Head of caudate nucleus (tissue), 42 donors: ENCODE data around the gene ELOB.

Experiments
- DNase-seq, 42 donors: peaks; one replicate each; pipeline versions ENCODE4 v3.0.0 to v3.0.0-alpha.2; 2020 to 2021; ENCODE audit warnings: mixed read lengths in 7 of 42
- intact Hi-C: fragments of 100-400 bp; cut with DNase I; formaldehyde crosslinking; loops from one replicate; pipeline ENCODE4 v1.15.0; 2022

Gene ELOB

DNA sequence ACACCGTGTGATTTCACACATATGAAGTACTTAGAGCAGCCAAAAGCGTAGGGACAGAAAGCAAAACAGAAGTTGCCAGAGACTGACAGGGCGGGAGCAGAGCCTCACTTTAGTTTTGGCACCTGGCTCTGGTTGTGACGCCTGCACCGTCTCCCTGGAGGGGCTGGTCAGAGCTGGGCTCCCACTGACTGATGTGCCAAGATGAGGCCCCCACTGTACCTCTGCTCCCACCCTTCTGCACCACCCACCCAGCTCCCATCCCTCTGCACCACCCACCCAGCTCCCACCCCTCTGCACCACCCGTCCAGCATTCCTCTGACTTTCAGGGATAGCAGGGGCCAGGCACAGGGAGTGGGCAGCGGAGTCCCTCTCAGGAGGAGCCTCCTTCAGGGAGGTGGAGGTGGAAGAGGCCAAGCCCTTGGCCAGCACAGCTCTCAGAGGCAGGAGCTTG, 36.7 kb upstream of the ELOB start:
- intact Hi-C loops = no loop called here
- DNase-seq = peak in 1 of 42 donors; percentile 16

DNA sequence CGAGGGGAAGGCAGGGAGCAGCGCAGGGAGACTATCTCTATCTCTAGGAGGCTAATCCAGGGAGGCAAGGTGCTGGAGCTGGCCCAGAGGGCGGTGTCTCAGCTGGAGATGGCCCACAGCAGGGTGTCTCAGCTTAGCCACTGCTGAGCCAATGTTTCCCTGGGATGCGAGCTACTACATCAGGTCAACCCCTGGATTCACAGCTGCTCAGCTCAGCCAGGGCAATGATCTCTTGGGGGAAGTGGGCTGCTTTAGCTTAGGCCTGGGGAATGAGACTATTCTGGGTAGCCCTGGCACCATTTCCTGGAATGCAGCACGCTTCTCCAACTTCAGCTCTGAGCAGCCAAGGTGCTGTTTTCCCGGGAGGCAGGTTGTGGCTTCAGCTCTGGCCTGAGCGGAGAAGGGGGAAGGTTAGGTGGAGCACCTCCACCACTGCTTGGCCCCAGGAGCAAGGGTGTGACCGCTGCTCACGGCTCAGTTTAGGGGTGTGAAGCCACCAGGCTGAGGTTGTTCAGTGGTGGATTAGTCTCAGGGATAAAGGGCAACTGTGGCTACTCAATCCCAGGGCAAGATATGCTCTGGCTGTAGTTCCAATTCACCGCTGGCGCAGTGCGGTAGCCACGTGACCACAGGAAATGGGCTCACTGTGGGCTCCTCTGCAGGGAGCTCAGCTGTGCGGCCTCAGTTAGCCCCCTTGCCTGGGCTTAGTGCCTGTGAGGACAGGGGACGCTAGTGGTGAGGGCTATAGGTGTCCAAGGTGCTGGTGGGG, 34.8 kb upstream of the ELOB start:
- DNase-seq = no peak

DNA sequence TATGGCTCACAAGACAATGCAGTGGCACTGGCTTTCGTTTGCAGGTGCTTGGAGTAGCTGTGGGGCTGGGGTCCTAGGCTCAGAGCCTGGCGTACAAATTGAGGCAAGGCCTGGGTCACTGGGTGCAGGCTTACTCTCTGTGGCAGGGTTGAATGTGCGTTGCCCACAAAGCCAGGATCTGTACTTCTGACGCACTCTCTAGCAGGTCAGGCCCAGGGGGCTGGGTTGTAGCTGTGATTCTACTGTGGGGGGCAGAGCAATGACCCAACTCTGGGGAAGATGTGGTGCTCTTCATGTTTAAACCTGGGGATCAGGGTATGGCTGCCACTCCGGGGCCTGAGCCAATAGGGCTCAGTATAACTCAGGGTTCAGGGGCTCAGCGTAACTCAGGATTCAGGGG, 33.6 kb upstream of the ELOB start:
- intact Hi-C loops = no loop called here
- DNase-seq = no peak

More for the DNA sequence above, 34.8 kb upstream of the ELOB start:
- intact Hi-C loops = no loop called here

DNA sequence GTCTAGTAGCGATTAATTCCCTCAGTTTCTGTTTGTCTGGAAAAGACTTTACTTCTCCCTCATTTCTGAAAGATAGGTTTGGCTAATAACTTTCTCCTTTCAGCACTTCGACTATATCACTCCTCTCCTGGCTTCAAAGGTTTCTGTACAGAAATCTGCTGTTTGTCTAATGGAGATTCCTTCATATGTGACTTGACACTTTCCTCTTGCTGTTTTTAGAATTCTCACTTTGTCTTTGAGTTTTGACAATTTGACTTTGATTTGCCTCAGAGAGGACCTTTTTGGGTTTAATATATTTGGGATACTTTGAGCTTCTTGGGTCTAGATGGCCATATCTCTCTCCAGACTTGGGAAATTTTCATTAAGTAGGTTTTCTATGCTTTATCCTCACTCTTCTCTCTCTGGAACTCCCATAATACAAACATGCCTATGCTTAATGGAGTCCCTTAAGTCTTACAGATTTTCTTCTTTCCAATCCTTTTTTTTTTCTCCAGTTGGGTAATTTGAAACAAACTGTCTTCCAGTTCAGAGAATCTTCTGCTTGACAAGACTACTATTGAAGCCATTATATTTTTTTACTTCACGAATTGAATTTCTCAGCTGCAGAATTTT, 32.2 kb upstream of the ELOB start:
- DNase-seq = no peak
- intact Hi-C loops = no loop called here

DNA sequence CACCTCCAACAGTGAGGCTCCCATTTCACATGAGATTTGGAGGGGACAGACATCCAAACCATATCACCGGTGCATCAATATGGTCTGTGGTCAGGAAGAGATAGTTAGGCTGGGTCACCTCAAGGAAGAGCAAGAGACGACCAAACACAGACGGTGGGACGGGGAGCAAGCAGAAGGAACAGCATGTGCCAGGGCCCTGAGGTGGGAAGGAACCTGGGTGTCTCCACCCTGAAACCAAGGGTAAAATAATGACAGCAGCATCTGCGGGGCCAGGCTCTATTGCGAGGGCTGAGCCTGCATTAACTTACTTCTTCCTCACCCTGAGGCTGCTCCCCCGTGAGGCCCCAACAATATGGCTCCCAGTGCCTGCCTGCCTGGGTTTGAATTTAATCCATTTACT, 31.1 kb upstream of the ELOB start:
- intact Hi-C loops = no loop called here
- no peak for DNase-seq

DNA sequence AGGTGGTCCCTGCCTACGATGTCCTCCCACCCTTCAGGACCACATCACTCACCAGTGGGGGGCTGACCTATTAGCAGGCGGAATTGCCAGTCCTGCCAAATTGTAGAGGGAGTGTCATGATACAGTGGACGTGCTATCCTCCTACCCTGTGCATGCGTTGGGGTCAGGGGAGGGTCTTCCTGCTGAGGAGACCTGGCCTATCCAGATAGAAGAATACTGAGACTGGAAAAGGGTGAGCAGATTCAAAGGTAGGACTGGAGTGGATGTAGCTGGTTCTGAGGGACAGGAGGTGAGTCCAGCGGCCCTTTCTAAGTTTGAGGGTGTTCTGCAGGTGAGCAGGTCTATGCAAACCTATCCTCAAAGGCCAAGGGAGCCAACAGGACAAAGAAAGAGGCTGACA, 29.2 kb upstream of the ELOB start:
- intact Hi-C loops = no loop called here
- DNase-seq = no peak

DNA sequence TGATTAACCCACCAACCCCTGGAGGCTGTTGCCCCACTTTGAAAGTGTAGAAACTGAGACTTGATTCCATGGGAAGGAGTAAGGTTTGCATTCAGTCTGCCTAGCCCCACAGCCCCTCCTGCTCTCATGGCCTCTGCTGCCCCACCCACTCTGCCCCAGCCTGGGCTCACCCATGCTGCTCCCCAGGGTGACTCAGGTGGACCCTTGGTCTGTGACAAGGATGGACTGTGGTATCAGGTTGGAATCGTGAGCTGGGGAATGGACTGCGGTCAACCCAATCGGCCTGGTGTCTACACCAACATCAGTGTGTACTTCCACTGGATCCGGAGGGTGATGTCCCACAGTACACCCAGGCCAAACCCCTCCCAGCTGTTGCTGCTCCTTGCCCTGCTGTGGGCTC, 27.6 kb upstream of the ELOB start:
- DNase-seq = no peak
- intact Hi-C loops = no loop called here

DNA sequence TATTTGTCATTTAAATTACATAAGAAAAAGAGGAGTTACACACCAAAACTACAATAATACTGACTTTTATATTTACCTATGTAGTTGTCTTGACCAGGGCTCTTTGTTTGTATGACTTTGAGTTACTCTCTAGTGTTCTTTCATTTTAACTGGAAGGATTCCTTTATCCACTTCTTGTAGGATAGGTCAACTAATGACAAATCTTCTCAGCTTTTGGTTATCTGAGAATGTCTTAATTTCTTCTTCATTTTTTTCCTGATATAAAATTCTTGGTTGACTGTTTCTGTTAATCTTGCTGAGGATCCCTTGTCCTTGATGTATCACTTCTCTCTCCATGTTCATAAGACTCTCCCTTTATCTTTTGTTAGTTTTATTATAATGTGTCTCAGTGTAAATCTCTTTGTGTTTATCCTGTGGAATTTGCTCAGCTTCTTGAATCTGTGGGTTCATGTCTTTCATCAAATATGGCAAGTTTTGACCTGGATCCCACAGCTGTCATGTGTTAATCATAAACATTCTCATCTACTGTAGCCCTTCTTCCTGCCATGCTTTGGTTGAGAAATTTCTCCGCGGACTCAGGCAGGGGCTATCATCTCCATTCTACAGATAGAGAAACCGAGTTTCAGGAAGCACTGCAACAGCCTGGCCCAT, 26.6 kb upstream of the ELOB start:
- DNase-seq = no peak
- intact Hi-C loops = no loop called here

DNA sequence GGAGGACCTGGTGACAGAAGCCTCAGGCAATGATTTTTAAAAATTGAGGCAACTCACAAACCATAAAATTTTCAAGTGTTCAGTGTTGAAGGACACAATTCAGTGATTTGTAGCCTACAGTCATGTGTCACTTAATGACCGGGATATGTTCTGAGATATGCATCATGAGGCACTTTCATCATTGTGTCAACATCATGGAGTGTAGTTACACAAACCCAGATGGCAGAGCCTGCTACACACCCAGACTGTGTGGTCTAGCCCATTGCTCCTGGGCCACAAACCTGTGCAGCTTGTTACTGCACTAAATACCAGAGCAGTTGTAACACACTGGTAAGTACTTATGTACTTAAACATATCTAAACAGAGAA, 22.8 kb upstream of the ELOB start:
- no peak for DNase-seq
- intact Hi-C loops = no loop called here

DNA sequence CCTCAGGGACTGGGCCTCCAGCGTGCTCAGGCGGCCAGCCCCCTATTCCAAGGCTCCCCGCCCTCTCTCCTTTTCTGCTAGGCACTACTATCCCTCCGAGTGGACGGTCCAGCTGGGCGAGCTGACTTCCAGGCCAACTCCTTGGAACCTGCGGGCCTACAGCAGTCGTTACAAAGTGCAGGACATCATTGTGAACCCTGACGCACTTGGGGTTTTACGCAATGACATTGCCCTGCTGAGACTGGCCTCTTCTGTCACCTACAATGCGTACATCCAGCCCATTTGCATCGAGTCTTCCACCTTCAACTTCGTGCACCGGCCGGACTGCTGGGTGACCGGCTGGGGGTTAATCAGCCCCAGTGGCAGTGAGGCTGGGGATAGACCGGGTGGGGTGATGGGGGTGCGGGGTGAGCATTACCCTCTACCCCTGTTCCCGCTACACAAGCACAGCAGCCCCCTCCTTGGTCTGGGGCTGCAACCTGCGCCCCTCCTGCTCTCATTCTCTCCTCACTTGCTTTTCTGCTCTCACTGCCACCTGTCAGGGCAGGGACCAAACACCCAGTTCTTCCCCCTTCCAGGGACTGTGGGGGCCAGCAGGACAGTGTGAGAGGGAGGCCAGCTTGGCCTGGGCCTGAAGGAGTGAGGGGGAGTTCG, 22.3 kb upstream of the ELOB start:
- intact Hi-C loops = no loop called here
- no peak for DNase-seq

DNA sequence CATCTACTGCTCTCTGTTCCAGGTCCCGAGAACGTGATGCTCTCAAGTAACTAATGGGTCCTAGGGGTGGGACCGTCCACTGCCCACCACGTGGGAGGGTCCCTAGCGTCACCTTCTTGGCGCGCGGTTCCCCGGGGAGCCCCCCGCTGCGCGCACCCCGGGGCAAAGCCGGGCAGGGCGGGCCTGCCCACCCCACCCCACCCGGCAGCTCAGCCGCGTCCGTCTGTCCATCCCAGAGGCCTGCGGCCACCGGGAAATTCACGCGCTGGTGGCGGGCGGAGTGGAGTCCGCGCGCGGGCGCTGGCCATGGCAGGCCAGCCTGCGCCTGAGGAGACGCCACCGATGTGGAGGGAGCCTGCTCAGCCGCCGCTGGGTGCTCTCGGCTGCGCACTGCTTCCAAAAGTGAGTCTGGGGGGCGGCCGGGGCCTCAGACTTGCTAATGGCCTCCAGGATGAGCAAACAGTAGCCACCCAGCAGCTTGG, 21.7 kb upstream of the ELOB start:
- no peak for DNase-seq
- intact Hi-C loops = no loop called here

DNA sequence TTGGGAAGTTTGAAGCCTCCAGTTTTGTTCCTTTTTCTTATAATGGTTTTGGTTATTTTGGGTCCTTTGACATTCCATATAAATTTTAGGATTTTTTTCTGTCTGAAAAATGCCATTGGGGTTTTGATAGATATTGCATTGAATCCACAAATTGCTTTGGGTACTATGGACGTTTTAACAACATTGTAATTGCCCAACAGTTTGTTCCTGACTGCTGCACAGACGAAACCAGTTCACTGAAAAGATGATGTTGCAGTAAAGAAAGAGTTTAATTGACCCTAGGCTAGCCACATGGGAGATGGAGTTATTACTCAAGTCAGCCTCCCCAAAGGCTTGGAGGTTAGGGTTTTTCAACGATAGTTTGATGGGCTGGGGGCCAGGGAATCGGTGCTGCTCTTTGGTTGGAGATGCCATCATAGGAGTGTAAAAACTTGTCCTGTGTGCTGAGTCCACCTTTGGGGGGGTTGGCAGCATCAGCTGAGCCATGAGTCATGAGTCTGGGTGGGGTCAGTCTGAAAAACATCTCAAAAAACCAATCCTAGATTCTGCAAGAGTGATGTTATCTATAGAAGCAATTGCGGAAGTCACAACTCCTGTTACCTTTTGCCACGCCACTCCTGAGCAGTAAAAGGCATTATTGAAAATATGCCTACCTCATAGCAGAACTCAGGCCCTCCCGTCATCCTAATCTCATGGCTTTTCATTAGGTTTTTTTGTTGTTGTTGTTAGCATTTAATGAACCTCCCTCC, 18.5 kb upstream of the ELOB start:
- DNase-seq = no peak
- intact Hi-C loops = no loop called here

DNA sequence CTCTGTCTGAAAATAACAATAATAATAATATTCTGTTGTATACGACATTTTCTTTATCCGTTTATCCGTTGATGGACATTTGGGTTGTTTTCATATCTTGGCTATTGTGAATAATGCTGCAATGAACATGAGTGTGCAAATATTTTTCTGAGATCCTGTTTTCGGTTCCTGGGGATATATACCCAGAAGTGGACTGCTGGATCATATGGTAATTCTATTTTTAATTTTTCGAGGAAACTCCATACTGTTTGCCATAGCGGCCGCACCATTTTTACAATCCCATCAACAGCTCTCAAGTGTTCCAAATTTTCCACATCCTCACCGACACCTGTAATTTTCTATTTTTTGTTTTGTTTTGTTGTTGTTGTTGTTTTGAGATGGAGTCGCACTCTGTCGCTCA, 15.9 kb upstream of the ELOB start:
- intact Hi-C loops = no loop called here
- no peak for DNase-seq

DNA sequence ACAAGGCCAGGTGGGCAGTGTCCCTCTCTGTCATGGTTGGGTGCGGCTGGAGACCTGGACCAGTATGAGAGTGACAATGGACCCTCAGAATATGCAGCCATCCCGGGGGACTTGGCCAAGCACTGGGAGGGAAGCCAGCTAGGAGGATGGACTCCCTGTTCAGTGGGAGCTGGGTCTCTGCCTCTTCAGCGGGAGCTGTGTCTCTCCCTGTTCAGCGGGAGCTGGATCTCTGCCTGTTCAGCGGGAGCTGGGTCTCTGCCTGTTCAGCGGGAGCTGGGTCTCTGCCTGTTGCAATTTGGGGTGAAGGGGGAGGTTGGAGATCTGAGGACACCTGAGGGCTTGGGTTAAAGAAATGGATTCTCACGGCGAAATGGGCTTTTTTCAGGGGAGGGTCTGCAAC, 14.1 kb upstream of the ELOB start:
- intact Hi-C loops = no loop called here
- no peak for DNase-seq

DNA sequence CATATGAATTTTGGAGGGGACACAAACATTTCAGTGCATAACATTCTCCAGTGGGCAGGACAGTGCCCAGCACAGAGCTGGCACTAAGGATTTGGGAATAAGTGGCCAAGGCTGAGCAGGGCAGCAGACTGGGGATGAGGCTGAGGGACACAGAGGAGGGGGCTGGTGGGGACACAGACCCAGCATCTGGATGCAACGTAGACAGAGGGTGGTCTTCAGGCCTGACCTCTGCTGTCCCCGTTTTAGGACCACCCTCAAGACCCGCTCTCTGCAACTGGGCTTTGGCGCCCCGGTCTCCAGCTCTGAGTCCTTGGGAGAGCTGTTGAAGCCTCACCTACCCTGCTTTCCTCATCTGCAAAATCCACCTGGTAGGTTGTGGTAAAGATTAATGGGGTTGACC, 13.6 kb upstream of the ELOB start:
- DNase-seq = no peak
- intact Hi-C loops = no loop called here

DNA sequence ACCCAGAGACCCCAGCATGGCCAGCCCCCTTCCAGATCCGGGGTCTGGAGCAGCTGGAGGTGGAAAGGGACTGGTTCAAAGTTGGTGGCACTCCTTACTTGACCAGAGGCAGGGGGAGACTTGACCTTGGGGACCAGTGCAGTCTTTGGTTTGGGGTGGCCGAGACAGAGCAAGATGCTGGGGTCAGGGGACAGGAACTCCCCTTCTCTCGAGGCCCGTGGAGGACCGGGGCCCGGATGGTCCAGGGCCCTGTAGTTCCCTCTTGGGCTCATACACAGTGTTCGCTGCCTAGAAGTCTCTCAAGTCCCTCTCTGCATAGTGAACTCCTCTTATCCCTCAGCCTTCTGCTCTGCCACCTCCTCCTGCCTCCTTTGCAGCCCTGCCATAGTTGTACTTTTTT, 10.9 kb upstream of the ELOB start:
- peak in 1 of 42 donors; percentile 15 for DNase-seq
- intact Hi-C loops = loop anchor here (10.0 kb wide), 1 partner anchor 77 kb away; no protein-coding TSS in a partner anchor

DNA sequence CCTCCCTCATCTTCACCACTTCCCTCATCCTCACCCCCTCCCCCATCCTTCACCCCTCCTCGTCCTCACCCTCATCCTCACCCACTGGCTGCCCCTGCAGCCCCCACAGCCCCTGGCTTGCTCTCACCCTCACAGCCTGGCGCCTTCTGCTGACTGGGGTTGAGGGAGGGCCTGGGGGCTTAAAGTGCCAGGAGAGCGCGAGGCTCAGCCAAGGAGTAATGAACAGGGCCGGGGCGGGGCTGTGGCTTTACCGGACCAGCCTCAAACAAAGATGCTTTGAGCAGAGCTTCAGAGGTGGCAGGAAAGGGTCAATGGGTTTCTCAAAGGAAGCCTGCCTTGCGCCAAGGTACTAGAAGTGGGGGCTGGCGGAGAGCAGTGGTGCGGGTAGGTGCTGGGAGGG, 10.3 kb upstream of the ELOB start, which contains the start of gene PRSS33:
PRSS33 (minus strand) TSS at position 155 of the 400 bp plus-strand sequence. CDS start 1,013 bp downstream, outside the sequence.
- intact Hi-C loops = loop anchor here (10.0 kb wide), 1 partner anchor 77 kb away; no protein-coding TSS in a partner anchor
- peak in 1 of 42 donors; percentile 11 for DNase-seq

DNA sequence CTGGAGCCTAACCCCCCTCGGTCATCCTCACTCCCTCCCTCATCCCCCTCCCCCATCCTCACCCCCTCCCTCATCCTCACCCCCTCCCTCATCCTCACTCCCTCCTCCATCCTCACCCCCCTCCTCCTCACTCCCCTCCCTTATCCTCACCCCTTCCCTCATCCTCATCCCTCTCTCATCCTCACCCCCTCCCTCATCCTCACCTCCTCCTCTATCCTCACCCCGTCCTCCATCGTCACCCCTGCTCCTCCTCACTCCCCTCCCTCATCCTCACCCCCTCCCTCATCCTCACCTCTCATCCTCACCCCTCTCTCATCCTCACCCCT, 9.7 kb upstream of the ELOB start:
- no peak for DNase-seq
- intact Hi-C loops = loop anchor here (10.0 kb wide), 1 partner anchor 78 kb away; no protein-coding TSS in a partner anchor
